GM19328 (cell line): Measurements from ENCODE around the gene IP6K3.

Experiments used
- ATAC-seq: cut with Tn5 transposase; IDR thresholded peaks from one replicate; pipeline ENCODE4 v1.9.1; 2021; ENCODE audit warnings: mild to moderate bottlenecking, moderate library complexity; ENCODE audit not compliant: unreplicated experiment

IP6K3 gene

DNA sequence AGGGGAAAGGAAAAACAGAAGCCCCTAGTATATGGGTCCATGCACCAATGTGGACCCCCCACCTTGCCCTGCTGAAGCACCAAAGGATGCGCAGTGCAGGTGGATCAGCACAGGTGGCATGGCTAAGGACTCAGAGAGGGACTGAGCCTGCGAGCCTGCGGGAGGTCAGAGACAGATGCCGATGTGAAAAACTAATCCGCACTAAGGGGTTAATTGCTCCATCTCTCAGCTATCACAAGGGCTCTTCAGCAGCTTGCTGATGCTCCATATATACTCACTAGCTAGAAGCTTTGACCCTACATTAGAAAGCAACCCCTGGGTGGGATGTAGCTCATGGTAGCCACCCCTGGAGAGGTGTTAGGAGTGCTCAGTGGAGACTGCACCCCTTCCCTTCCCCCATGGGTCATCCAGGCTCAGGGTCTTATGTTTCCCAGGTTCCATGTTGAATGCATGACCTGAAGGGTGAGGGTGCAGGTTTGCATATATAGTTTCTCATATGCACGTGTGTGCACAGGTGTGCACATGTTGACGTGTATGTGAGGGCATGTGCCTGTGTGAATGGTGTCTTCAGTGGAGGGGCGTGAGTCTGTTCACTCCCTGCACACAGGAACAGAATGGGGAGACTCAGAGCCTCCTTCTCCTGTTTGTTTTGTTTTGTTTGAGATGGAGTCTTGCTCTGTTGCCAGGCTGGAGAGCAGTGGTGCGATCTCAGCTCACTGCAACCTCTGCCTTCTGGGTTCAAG, 13.4 kb upstream of the IP6K3 start:
- no peak for ATAC-seq

DNA sequence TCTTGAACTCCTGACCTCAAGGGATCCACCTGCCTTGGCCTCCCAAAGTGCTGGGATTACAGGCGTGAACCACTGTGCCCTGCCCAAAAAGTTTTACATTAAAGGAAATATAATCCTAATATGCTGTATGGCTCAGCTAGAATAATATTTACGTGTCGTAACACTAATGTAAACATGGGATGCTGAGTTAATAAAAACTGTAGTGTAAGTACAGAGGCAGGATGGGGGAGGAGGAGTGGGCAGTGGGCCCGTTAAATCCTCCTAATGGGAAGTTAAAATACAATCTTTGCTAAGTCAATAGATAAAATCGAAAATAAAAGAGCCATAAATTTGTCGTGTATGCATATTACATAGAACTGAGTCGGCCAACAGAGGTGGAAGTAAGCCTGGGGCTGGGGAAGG, 12.1 kb upstream of the IP6K3 start:
- no peak for ATAC-seq

DNA sequence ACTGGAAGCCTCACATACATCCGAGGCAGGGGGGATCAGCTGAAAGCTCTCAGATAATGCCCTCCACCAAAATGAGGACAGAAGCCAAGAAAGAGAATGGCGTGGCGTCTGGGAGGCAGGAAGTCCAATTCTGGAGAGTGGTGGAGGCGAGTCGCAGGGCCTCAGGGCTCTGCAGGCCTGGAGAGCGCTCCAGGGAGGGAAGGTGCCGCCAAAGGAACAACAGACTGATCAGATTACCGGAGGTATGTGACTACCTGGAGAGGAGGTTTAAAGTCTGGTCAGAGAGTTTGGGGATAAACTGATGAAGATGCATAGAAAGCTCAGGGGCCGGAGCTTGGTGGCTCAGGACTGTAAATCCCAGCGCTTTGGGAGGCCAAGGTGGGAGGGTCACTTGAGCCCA, 11.2 kb upstream of the IP6K3 start:
- ATAC-seq = no peak

DNA sequence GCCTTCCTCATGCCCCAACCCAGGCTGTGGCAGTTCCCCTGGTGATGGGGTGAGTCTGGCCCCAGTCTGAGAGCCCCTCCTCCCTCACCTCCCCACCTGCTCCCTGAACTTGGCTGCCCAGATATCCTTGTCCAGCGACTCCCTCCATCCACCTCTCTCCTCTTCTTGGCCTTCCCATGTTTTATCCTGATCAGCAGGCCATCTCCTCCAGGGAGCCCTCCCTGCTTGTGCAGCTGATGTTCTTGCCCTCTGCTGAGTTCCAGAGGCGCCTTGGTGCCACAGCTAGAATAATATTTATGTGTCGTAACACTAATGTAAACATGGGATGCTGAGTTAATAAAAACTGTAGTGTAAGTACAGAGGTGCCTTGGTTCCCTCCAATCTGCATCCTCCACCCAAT, 10.4 kb upstream of the IP6K3 start:
- ATAC-seq = no peak

DNA sequence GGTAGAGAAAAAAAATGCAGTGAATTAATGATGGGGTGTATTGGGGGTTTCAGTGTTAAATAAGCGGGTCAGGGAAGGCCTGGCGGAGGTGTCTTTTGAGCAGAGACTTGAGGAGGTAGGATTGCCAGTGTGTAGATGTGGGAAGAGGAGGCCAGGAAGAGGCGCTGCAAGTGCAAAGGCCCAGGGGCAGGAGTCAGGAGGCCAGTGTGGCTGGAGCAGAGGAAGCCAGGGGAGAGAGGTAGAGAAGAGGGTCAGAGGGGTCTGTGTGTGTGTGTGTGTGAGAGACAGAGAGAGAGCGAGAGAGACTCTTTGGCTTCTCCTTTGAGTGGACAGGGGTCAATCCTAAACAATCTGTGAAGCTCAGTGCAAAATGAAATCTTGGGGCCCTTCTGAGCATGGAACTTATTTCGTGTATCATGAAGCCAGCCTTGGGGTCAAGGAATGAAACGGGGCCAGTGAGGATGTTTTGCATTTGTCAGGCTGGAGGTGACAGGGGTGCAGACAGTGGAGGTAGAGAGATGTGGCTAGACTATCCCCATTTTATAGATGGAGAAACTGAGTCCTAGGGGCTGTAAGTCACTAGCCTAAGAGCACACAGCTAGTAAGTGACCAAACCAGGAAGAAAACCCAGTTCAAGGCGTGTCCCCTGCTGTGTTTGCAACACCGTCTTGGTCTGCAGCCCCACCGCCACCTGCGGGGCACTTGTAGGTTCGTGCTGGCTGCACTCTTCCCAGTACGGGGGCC, 9.7 kb upstream of the IP6K3 start:
- no peak for ATAC-seq

DNA sequence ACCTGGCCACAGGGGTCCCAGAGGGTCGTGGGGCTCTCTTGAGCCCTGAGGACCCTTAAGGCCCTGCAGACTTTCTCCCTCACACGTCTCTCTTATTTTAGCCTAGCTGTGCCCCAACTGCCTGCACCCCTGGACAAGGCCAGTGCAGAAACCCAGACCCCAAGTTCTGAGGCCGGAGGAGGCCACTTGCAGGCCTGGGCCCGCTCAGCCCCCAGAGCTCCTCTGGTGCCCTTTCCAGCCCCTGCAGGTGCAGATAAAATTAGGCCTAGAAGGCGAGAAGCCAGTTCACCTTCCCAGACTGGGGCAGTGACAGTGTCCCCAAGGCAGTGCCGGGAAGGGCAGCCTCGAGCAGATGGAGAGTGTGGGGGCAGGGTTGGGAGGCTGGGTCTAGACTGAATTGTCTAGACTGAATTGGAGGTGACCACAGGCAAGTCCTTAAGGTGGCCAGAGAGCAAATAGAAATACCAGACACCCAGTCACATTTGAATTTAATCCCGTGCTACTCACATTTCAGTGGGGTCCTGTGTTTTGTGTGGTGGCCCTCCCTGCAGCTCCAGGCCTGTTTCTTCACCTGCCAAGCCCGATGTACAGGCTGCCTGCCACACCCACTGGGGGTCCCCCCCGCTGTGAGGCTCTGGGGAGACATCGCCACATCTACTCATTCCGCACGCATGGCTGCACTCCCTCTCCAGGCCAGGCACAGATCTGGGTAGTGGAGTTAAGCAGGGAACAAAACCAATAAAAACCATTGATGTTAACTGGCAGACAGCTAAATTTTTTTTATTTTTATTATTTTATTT, 8.6 kb upstream of the IP6K3 start:
- ATAC-seq = no peak

DNA sequence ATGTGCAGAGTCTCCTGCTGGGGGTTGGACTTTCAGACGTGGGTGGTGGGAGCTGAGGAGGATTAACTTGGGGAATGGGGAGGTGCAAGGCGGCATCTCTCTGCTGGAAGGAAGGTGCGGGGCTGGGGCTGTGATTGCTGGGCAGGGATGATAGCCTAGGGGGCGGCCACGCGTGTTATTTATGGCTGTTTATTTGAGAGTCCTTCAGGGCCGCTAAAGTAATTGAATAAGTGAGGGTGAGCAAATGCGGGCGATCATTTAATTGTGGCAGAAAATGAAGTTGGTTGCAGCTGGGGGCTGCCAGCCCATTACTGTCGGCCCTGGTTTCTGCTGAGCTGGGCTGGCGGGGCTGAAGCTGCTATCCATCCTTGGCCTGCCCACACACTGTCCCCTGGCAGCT, 7.5 kb upstream of the IP6K3 start:
- ATAC-seq = no peak

DNA sequence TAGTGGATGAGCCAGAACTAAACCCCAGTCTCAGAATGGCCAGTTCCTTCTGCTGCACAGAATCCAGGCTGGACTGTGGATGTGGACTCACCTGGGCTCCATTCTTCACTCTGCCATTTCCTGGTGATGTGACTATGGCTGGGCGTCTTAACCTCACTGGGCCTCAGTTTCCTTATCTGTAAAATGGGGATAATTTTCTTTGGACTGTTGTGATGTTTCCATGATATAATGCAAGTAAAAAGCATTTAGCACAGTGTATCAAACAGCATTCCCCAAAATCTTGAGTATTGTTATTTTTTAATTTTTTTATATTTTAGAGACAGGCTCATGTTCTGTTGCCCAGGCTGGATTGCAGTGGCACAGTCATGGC, 5.9 kb upstream of the IP6K3 start:
- ATAC-seq = no peak

DNA sequence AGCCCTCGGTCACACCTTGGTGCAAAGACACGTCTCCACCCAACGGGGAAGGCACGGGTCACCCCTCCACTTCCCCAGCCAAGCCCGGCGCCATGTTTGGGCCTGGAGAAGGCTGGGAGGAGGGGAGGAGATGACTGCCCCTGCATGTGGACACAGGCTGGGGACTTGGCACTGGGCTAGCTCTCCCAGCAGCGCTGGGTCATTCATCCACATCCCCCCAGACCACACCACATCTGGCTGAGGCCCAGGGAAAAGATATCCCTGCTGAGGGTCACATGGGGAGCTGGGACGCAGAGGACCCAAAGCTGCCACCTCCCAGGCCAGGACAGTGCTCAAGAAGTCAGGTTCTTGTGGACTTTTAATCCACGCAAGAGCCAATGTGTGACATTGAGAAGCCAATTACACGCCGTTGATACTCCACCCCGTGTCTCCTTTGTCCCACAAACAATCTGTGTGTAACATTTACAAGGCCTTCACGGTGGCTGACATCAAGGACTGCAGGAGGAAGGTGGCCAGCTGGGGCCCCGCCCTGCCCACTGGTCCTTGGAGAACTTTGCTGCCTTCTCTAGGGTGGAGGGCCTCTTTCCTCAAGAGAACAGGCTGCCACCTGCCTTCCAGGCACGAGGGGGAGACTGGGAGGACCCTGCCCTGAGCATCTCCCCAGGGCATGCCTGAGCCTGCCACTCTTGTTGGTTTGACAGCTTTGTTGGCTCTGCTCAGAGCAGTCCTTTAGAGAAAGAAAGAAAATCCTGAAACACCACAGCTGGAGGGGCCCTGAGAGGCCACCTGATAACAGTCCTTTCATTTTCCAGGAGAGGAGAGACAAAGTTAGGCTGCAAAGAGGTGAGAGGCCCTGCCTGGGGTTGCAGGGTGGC, 5.3 kb upstream of the IP6K3 start:
- ATAC-seq = no peak

DNA sequence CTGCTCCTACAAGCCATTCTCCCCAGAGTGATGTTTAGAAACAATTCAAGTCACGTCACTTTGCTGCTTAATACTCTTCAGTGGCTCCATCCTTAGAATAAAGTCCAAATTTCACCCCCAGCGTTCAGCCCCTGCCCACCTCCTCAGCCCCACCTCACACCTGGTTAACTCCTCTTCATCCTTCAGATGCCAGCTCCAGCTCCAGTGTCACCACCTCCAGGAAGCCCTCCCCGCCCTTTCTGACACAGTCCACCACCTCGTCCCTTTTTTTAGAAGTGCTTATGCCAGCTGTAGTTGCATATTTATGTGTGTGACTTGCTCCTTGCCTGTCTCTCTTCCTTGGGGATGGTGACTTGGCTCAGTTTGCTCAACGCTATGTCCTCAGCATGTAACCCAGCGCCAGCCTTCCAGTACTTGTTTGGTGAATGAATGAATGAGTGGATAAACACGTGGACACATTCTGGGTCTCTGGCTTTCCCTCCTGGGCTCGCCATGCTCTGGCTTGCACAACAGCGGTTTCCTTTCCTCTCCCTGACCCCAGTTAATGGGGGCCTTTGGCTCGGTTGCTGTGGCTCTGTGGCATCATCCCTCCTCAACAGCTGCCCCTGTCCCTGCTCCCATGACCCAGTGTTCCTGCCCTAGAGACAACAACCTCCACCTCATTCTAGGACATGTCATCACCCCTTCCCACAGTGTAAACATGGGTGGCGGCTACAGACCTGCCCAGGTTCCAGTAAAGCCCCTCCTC, 3.7 kb upstream of the IP6K3 start:
- ATAC-seq = no peak

DNA sequence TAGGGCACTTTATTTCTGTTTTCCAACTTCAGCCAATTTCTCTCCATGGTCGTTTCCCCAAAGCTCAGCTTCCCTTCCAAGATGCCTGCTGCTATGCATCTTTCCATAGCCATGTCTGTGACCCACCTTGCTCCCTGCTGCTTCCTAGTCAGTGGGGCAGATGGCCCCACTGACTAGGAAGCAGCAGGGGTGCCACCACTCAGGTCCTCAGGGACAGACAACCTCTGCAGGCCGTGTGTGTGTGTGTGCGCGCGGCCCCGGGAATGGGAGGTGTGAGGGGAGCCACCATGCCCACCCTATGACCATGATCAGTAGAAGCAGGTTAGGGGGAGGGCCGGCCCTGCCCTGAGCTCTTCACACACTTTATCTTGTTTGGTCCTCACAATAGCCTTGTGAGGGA, 2.7 kb upstream of the IP6K3 start:
- ATAC-seq = no peak

DNA sequence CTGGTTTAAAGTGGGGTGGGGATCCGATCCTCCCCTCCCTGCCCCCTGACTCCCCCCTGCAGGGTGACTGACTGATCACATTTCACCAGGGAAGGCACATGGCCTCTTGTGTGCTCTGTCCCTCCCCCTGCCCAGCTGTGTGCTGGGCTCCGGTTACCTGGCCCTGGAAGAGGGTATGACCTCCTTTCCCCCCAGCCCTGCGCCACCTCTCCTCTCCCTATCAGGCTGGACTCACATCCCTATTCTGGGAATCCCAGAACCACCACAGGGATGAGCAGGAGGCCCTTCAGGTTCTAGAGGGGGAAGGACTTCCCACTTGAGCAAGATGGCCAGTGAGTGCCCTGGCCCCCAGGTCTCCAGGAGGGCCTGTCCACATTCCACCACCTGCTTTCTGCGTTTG, 2.1 kb upstream of the IP6K3 start:
- no peak for ATAC-seq

DNA sequence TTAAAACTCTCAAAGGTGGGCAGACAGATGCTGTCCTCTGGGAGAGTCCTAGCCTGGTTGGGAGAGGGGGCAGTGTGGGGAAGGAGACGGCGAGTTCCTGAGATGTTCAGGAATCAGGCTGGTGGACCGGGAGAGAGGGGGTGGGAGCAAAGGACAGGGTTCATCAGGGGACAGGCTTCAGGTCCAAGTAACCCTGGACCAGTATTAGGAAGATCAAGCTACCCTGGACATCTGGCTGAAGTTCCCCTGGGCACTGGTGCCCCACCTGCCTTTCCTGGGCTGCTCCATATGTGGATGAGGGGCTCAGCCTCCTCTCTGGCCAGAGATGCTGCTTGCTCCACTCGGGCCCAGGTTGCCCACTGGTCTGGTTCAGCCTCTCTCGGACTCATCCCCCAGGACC, 1.1 kb upstream of the IP6K3 start:
- no peak for ATAC-seq

DNA sequence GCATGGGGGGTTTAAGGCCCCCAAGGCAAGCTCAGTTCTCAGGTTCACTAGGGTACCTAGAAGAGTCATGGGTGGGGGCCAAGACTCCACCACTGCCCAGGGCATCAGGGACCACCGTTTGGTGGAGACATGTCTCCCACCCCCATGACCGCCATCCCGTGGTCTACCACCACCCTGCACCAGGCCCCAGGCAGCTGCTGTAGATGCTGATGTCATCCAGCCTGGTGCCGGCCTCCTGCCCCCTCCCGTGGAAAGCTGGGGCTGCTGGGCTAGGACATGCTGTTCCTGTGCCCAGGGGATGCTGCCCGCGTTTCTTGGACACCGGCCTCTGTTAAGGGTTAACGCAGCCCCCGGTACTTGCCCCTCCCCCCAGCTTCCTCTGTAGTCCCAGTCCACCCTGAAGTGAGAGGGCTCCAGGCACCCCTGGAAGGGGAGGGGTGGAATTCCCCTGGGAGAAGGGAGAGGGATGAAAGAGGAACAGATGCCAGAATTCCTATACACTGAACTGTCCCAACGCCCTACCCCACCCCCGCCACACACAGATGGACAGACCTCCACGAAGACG, 587 bp downstream of the IP6K3 start:
- no peak for ATAC-seq

DNA sequence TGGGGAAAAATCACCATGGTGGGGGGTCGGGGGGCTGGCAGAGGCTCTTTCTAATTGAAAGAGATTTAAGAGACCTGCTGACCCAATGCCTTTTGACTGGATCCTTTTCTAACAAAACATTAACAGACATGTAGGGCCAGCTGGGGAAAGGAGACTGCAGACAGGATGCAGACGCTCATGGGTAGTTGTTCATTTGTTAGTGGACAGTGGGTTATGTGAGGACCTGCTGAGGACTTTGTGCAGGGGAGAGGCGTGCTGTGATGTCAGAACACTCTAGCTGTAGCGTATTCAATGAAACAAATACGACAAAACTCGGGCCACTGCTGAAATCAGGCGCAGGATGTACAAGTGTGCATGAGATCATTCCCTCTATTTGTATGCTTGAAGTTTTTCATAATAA, 1.2 kb downstream of the IP6K3 start:
- ATAC-seq = no peak

DNA sequence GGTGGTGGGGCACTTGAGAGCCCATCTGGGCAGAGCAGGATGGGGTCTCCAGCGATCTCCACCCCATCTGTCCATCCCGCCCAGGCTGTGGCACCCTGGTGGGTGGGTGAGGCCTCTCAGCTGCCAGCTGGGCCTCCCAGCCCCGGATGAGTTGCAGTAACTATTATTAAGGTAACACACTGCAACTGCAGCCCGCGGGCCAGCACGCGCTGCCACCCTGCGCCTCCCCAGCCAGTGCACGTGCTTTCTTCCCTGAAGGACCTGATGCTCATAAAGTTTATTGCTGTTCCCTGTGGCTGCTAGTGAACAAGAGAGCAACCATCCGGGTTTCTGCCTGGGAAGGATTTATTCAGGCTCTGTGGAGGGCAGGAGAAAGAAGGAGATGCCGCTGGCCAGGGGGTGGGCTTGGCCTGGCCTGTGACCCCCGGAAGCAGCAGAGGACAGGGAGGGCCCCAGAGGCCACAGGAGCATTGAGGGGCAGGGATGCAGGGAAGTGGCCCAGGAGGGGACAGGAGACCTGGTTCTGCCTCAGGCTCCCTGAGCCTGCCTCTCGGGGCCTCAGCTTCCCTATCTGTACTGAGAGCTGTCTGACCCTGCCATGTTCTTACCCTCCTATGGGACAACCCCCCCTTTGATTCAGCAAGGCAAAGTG, 1.7 kb downstream of the IP6K3 start:
- no peak for ATAC-seq

DNA sequence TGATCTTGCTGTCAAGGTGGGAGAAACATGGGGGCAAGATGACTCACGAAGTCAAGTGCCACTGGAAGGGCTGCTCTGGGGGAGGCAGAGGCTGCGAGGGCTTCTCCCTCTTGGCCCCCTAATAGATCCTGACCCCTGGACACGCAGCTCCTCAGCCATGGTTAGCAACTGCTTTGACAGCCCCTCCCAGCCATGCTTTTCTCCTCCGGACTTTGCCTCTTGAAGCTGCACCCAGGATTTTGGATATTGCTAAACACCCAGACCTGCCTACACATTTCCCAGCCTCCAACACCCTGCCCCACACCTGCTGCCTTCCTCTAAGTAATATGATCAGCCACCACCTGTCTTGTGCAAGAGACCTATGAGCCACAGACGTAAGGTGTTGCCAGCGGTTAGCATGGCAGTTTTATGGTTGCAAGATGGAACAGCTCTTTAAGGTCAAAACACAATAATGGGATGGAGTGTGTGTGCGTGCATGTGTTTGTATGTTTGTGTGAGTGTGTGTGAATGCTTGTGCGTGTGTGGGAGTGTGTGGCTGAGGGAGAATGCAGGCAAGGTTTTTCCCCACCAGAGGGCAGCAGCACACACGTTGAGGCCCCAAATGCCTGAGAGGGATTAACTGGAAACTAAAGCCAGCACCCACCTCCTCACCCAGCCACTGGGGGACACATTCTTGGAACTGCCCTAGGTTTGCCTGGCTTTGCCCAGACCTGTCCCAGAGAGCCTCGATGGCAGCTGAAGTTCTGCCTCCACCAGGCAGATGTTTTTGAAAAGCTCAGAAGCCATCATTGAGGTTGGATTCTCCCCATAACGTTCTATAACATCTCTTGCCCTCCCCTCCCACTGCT, 2.5 kb downstream of the IP6K3 start:
- no peak for ATAC-seq

DNA sequence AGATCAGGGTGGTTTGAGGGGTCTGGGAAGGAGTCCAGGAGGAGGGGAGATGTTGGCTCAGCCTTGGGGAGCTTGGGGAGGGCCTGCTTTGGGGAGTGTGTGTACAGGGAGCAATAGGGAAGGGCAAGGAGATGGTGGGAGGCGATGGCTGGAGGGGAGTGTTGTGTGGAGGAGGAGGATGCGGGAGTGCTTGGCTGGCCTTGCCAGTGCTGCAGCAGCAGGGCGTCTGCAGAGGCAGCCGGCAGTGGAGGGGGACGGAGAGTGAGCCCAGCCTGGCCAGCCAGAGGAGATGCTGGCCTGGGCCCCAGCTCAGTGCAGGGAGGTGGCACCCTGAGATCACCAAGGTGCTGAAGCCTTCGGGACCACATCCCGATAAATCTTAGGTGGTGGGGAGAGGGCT, 3.9 kb downstream of the IP6K3 start:
- no peak for ATAC-seq

DNA sequence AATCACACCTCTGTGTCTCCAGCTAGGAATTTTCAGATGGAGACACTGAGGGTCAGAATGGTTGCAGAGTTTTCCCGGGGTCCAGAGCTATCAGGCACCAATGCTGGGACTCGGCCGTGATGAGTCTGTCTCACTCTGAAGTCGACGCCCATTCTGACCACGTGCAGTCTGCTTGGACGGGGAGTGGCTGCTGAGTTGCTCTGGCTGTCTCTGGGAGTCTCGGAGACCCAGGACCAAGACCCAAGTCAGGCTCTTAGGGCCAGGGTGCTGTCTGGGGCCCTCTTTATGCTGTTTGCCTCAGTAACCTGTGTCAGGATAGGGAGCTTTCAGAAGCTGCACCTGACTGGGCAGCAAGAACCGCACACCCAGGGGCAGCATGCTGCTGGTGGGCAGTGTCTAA, 4.6 kb downstream of the IP6K3 start:
- no peak for ATAC-seq
